Ectodermal cell (in vitro differentiated cells): ENCODE data around the gene ARMH1.
"Not testable (repeated sequence)": the region's sequence is repeated elsewhere in the genome, so short reads cannot be mapped to it uniquely, and the experiment has no call there.

Source experiments
- H3K27ac ChIP-seq: 2 replicates; pipeline ENCODE4 v1.7.0; 2013; ENCODE audit warnings: mild to moderate bottlenecking, low read depth, low read length; ENCODE audit not compliant: insufficient read depth, poor library complexity, severe bottlenecking
- H3K27me3 ChIP-seq: 2 replicates; pipeline ENCODE4 v1.7.0; 2013; ENCODE audit warnings: mild to moderate bottlenecking, low read length; ENCODE audit not compliant: insufficient read depth, control insufficient read depth, poor library complexity, severe bottlenecking
- H3K36me3 ChIP-seq: one replicate; pipeline ENCODE4 v1.7.0; 2013; ENCODE audit warnings: low read length; ENCODE audit not compliant: control insufficient read depth, insufficient read depth
- H3K4me1 ChIP-seq: one replicate; pipeline ENCODE4 v1.7.0; 2013; ENCODE audit warnings: low read length; ENCODE audit not compliant: control insufficient read depth, insufficient read depth
- H3K4me3 ChIP-seq: 2 replicates; pipeline ENCODE4 v1.7.0; 2013; ENCODE audit warnings: low read depth, low read length, control low read depth; ENCODE audit not compliant: insufficient read depth
- H3K9me3 ChIP-seq: 2 replicates; pipeline ENCODE4 v1.7.0; 2013; ENCODE audit warnings: mild to moderate bottlenecking, low read length, moderate library complexity; ENCODE audit not compliant: control insufficient read depth
- WGBS, 2 experiments: methylation state at CpG; one replicate each; pipeline ENCODE4 v1.1.7; 2013; ENCODE audit warnings: missing lambda C conversion rate in 2 of 2; 5-methylcytosine and 5-hydroxymethylcytosine counted together

Gene ARMH1

GRCh38 chr1:44738953-44739306 is 64.4 kb downstream of the ARMH1 start:
- not testable (repeated sequence) for H3K9me3 ChIP-seq, H3K27me3 ChIP-seq, H3K4me1 ChIP-seq
- peak overlapping the region; percentile 74 for H3K4me3 ChIP-seq
- 100% methylated on average over 1 of the region's 1 CpG; no CpG with 5 or more reads in 1 of the 2 experiments for whole genome bisulfite sequencing, 2 experiments
- peak overlapping the region; percentile 30 for H3K27ac ChIP-seq
- H3K36me3 ChIP-seq = peaks cover 14% of the 10 kb centered on the region

- no peaks in the 10 kb centered on the region for H3K27me3 ChIP-seq
- H3K9me3 ChIP-seq = no peaks in the 10 kb centered on the region
- H3K36me3 ChIP-seq = peaks cover 14% of the 10 kb centered on the region
- peaks cover 8% of the 10 kb centered on the region for H3K4me1 ChIP-seq
- WGBS, 2 experiments = 3 to 4% methylated on average over 57 of the region's 57 CpGs
- H3K4me3 ChIP-seq = peak within 1 kb of the TSS; percentile 74
- H3K27ac ChIP-seq = peak within 1 kb of the TSS; percentile 30
These were observed 65.0 kb downstream of the ARMH1 start, which contains the start of gene KIF2C for GRCh38 chr1:44739307-44740178. Gene KIF2C (plus strand): TSS chr1:44739837. CDS start chr1:44739933, 96 bp downstream.

DNA sequence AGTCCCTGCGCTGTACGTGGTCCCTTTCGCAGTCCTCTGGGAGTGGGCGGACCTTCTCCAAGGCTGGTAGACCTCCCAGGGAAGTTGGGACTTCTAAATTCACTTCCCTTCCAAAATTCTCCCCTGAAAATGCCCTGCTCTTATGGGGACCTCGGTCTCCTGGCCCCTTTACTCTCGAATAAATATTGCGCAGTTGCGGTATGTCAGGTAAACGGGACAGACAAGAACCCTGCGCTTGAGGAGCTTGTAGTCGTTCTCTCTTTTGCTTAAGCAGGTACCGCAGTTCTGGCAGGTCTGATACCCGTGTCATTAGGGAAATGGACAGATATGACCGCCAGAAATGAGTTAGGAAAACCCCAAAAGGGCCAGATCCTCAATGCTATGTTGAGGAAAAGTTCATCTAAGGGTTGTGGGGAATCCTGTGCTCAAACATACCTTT is 65.7 kb downstream of the ARMH1 start:
- Histone ChIP-seq H3K9me3 (no peaks in the 10 kb centered on the region), H3K36me3 (peaks cover 14% of the 10 kb centered on the region), H3K27ac (no peak overlapping the region), H3K4me3 (peak overlapping the region; percentile 74), H3K4me1 (peaks cover 8% of the 10 kb centered on the region), H3K27me3 (no peaks in the 10 kb centered on the region)
- 3% methylated on average over 14 of the region's 14 CpGs for WGBS, 2 experiments

- H3K4me3 ChIP-seq = no peak overlapping the region
- H3K9me3 ChIP-seq = no peaks in the 10 kb centered on the region
- no peak overlapping the region for H3K27ac ChIP-seq
- H3K27me3 ChIP-seq = no peaks in the 10 kb centered on the region
- H3K36me3 ChIP-seq = peaks cover 32% of the 10 kb centered on the region
- peaks cover 8% of the 10 kb centered on the region for H3K4me1 ChIP-seq
- 91 to 100% methylated on average over 1 of the region's 1 CpG for whole genome bisulfite sequencing, 2 experiments
These were observed 68.7 kb downstream of the ARMH1 start for GRCh38 chr1:44743211-44743610.

DNA sequence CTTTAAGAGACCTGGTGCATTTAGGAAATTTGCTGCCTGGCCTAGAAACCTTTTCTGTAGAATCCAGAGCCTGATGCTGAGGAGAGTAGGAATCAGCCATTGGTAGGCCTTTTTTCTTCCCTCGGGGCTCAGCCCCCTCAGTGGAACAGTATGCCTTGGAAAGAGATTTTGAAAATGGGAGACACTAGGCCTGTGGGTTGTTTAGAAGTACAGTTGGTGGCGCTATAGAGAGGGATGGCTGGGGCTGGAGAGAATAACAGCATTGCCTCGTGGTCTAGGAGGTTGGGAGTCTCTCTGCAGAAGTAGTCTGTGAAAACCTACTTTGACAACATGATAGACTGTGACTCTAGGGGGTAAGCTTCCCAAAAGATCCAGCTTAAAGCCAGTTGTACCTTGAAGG is 73.4 kb downstream of the ARMH1 start:
- H3K4me3 ChIP-seq = no peak overlapping the region
- peaks cover 56% of the 10 kb centered on the region for H3K36me3 ChIP-seq
- no peak overlapping the region for H3K27ac ChIP-seq
- no peaks in the 10 kb centered on the region for H3K27me3 ChIP-seq
- H3K9me3 ChIP-seq = no peaks in the 10 kb centered on the region
- no peaks in the 10 kb centered on the region for H3K4me1 ChIP-seq
- 88 to 91% methylated on average over 3 of the region's 3 CpGs for WGBS, 2 experiments

GRCh38 chr1:44757420-44757819 is 82.9 kb downstream of the ARMH1 start:
- no peaks in the 10 kb centered on the region for H3K4me1 ChIP-seq
- no peak overlapping the region for H3K27ac ChIP-seq
- H3K9me3 ChIP-seq = no peaks in the 10 kb centered on the region
- WGBS, 2 experiments = 96 to 97% methylated on average over 2 of the region's 2 CpGs
- no peak overlapping the region for H3K4me3 ChIP-seq
- H3K36me3 ChIP-seq = peaks cover 77% of the 10 kb centered on the region
- no peaks in the 10 kb centered on the region for H3K27me3 ChIP-seq

DNA sequence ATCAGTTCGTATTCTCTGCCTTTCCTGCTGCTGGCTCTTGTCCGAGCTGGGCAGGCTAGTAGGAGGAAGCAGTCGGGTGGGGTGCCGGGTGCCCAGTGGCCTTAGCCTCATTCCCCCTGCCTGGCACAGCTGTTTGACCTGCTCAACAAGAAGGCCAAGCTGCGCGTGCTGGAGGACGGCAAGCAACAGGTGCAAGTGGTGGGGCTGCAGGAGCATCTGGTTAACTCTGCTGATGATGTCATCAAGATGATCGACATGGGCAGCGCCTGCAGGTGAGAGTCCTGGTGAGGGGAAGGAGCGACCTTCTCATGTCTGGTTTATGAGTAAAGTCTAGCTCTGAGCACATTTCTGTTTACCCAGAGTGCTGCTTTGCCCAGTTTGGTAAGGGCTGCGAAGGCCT is 84.6 kb downstream of the ARMH1 start:
- no peak overlapping the region for H3K27ac ChIP-seq
- WGBS, 2 experiments = 87 to 88% methylated on average over 11 of the region's 11 CpGs
- no peaks in the 10 kb centered on the region for H3K9me3 ChIP-seq
- no peaks in the 10 kb centered on the region for H3K4me1 ChIP-seq
- H3K27me3 ChIP-seq = no peaks in the 10 kb centered on the region
- H3K4me3 ChIP-seq = no peak overlapping the region
- peaks cover 73% of the 10 kb centered on the region for H3K36me3 ChIP-seq

- WGBS, 2 experiments = 95 to 96% methylated on average over 3 of the region's 3 CpGs
- Histone ChIP-seq H3K9me3 (no peaks in the 10 kb centered on the region), H3K27ac (no peak overlapping the region), H3K36me3 (peaks cover 55% of the 10 kb centered on the region), H3K4me3 (no peak overlapping the region), H3K27me3 (no peaks in the 10 kb centered on the region), H3K4me1 (no peaks in the 10 kb centered on the region)
These were observed 86.4 kb downstream of the ARMH1 start for GRCh38 chr1:44760876-44761275.

GRCh38 chr1:44766421-44766820 is 91.9 kb downstream of the ARMH1 start:
- not testable (repeated sequence) for H3K4me3 ChIP-seq, H3K27me3 ChIP-seq, H3K4me1 ChIP-seq, H3K9me3 ChIP-seq, H3K27ac ChIP-seq
- 88 to 96% methylated on average over 6 of the region's 6 CpGs for WGBS, 2 experiments
- H3K36me3 ChIP-seq = peaks cover 33% of the 10 kb centered on the region
